ENCODE data around the gene CAMSAP1. TPM values are rescaled to one million over a fixed set of nuclear protein-coding genes. Genes with fewer than 3 reads are reported as not detected.

Gene CAMSAP1
- total RNA-seq, 1 experiment from 2014 or later: 24.2 TPM

DNA sequence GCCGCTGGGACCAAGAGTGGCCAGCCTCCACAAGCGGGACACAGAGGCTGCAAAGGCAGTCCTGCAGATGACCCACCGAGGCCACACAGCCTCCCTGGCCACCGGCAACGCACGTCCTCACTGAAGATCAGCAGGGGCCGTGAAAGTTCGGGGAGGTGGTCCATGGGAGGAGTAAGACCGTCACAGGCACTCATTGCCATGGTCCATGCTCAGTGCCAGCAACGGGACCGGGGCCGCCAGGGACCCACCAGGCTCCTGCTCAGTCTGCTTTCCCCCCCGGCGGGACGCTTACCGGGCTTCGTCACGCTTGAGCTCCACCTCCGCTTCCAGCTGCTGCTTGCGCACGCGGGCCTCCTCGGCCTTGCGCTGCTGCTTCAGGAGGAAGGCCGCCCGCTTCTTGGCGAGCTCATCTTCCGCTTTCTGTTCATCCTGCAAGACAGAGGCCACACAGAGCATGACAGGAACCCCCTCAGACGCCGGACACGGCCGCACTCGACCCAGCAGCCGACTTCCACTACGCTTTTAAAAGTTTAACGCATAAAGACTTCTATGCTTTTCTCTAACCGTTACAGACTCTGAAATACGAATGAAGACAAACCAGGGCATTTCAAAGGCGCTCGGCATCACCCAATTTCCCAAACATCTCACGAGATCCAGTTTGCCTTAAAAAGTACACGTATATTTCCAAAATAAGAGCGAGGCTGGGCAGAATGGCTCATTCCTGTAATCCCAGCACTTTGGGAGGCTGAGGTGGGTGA lies 88.4 kb downstream of the CAMSAP1 start:
- DNase-seq (ENCODE audit: extremely low read depth, low read depth): no peak

- DNase-seq (ENCODE audit: extremely low read depth, low read depth): no peak
These were observed 89.2 kb downstream of the CAMSAP1 start for GRCh38 chr9:135817951-135818717.

- DNase-seq (ENCODE audit: extremely low read depth, low read depth): no peak
These were observed 90.7 kb downstream of the CAMSAP1 start for GRCh38 chr9:135816651-135816970.

DNA sequence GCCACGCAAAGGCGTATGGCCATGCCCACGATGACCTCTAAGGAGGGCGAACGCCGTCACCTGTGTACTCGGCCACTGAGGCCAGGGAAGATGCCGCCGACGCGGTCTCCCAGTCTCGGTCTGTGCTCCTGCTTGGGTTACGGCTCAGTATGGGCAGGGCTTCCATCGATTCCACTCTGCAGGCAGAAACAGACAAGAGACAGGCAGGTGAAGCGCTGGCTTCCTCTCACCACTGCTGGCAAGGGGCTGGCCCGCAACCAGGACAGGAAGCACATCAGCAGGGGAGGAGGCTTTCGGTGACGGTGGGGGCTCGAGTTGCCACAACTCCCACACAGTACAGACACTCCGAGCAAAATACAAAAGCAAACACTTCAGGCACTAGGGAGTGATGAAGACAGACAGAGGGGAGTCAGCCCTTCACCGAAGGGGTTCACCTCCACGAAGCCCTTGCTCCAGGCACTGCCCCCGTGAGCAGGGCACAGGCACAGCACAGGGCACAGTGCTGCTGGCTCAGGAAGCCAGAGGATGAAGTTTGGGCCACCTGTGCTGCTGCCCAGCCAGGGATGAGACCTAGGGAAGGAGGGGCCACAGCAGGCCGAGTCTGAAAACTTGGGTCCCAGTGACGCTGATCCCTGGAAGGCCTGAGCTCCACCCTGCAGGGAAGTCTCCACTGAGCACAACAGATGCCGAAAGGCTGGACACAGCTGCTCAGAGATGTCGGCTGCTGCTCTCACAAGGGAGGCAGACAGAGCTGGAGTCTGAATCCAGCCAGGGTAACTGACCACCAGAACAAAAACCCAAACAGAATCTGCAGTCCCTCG lies 91.3 kb downstream of the CAMSAP1 start:
- DNase-seq (ENCODE audit: extremely low read depth, low read depth): no peak

- no peak for DNase-seq (ENCODE audit: extremely low read depth, low read depth)
These were observed 91.9 kb downstream of the CAMSAP1 start for GRCh38 chr9:135815413-135815812.

DNA sequence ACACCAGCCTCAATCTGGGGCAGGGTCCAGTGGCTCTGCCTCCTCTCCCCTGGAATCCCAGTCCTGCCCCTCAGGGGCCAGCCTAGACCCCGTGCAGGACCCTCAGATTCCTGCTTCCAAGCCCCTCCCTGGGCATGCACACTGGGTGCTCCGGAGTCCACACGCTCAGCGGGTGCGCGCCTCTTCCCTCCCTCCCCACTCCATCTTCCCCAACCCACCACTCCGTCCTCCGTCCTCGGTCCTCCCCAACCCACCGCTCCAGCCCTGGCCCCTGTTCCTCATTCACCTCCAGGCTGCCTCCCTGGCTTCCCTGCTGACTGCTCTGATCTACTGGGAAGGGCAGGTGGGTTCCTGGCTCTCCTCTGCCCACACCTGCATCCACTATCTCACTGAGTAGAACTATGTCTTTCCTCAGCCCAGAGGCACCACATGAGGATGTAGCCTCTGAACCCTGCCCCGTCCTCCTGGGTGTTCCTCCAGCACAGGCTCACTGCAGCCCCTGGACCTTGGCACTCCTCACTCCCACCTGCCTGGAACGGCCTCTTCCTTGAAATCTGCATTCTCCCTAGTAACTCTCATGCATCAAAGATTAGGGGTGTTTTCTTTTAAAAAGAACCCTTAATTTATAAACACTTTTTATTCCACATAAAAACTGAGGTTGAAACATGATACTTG lies 92.8 kb downstream of the CAMSAP1 start:
- no peak for DNase-seq (ENCODE audit: extremely low read depth, low read depth)

- DNase-seq (ENCODE audit: extremely low read depth, low read depth): no peak
These were observed 93.6 kb downstream of the CAMSAP1 start for GRCh38 chr9:135813671-135814290.

- no peak for DNase-seq (ENCODE audit: extremely low read depth, low read depth)
These were observed 94.4 kb downstream of the CAMSAP1 start for GRCh38 chr9:135812961-135813360.

DNA sequence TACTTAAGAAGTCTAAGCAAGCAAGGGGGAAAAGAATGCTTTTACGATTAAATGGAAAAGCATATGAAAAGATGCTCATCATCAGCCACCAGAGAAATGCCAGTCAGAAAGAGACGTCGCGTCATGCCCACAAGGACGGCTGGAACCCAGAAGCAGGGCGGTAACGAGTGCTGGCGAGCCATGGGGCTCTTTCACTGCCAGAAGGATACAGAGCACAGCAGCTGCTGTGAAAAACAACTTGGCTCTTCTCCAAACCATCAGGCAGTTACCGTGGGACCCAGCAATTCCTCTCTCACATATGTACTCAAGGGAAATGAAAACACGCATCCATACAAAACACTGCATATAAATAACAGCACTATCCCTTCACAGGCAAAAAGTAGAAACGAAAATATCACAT lies 95.5 kb downstream of the CAMSAP1 start:
- no peak for DNase-seq (ENCODE audit: extremely low read depth, low read depth)

DNA sequence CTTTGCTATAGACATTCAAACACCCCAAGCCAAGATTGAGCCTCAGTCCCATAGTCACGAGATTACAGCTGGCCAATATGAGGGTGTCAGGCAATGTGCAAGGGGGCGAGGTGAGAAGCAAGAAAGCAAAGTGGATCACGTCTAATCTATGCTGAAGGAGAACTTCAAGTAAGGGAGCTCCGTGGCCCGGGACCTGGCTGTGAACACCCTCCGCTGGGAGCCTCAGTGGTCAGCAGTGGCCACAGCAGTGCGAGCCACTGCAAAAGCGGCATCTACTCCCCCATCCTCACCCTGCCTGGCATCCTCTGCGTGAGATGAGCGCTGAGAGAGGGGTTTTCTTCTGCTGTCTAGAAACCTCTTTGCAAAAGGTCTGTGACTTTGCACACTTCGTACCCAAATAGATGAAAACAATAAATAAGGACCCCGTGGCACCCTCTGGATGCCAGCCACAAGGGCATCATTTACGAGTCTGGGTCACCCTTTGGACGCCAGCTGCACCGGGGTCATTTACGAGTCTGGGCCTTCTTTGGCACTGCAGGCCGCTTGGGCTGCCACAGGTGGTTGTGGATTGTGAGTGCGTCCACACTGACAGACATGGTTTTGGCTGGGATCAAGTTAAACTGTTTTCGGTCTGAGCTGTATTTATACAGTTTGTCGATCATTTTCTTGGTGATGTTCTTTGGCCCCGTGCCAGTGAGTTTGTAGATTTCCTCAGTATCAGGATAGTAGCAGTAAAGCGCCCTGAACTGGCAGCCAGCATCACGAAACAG lies 96.4 kb downstream of the CAMSAP1 start:
- no peak for DNase-seq (ENCODE audit: extremely low read depth, low read depth)

DNA sequence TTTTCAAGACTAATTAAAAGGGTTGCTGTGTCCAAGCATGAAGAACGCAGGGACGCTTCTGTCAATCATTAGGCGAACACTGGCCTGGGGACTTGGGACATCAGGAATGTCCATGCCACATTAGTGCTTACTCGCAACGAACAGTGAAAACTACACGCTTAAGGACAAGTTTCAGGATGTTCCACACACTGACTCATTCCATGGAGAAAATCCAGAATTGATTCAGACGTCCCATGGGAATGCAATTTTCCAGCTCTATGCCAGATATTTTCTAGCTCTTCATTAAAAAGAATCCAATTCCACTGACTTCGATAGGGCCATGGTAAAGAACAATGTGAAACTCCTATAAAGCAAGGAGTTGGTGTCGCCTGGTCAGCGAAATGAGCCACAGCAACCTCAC lies 98.2 kb downstream of the CAMSAP1 start:
- DNase-seq (ENCODE audit: extremely low read depth, low read depth): no peak

DNA sequence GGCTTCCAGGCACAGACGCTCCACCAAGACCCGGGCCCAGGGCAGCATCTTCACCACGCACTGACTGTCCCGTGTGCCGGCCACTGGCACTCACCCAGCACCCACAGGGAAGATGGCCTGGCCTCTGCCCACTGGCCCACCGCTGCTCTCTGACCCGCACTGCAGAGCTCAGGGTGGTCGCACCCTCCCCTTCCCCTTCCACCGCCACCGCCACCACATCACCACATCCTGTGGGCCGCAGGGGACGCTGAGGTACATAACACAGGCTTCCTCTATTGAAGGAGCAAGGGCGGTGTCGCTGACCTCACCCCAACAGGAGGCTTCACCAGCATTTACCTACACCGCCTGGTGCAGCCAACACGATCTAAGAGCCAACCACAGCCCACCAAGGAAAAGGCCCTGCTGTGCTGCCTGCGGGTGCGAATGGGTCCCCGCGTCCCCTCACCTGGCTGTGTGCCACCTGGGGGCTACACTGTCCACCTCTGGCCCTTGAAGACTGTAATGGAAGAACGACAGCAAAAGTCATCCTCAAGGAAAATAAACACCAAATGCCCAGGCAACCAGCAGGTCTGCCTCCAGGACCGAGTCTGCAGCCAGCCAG lies 101.8 kb downstream of the CAMSAP1 start:
- no peak for DNase-seq (ENCODE audit: extremely low read depth, low read depth)

GRCh38 chr9:135804581-135805421 lies 102.5 kb downstream of the CAMSAP1 start:
- no peak for DNase-seq (ENCODE audit: extremely low read depth, low read depth)

- no peak for DNase-seq (ENCODE audit: extremely low read depth, low read depth)
These were observed 103.9 kb downstream of the CAMSAP1 start for GRCh38 chr9:135803441-135803840.

DNA sequence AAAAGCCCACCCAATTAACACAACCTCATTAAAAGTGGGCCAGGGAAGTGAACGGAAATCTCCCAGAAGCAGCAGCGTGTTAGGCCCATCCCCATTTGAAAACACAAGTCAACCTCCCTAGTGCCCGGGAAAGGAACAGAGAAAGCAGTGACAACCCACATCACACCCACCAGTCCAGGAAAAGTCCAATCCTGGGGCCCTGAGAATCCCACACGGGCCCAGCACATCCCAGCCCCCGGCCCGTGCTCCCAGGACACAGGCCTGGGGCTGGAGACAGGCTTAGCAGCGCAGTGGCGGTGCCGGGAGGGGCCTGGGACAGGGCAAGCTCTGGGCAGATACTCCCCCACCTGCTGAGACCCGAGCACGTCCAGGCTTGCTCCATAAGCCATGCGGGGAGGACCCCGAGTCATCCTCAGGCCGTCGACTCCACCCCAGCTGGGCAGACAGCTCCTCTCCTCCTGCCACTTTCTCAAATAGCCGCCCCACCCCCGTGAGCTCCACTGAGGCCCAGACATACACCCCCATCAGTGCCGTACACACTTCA lies 104.4 kb downstream of the CAMSAP1 start:
- DNase-seq (ENCODE audit: extremely low read depth, low read depth): no peak

DNA sequence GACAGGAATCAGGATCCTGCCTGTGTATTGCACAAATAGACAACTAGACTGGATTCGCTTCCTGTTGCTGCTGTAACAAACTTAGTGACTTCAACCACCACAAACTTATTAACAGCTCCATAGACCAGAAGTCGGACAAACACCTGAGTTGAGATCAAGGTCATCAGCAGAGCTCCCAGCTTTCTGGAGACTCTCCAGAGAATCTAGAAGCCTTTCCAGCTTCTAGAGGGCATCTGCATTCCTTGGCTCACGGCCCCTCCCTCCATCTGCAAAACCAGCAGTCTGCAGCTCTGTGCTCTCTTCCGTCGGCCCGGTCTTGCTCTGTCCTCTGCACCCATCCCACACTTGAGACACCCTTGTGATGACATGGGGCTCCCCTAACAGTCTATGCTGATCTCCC lies 106.3 kb downstream of the CAMSAP1 start:
- no peak for DNase-seq (ENCODE audit: extremely low read depth, low read depth)

GRCh38 chr9:135799261-135799660 lies 108.1 kb downstream of the CAMSAP1 start:
- no peak for DNase-seq (ENCODE audit: extremely low read depth, low read depth)

GRCh38 chr9:135798263-135798585 lies 109.1 kb downstream of the CAMSAP1 start:
- no peak for DNase-seq (ENCODE audit: extremely low read depth, low read depth)
